ENCODE data around the gene SOX15. TPM values are rescaled to one million over a fixed set of nuclear protein-coding genes. Genes with fewer than 3 reads are reported as not detected.

SOX15 gene
- total and polyA plus RNA-seq, 2 of the 13 experiments (the other 11 are each of a cell fraction or from before 2014, with no cell fraction given) = 0.07 to 0.18 TPM

- TF ChIP-seq ZNF446 (CRISPR knock-in tag; IDR thresholded peaks at IDR 0.05) = peak; percentile 56; the same call in 1 of the 2 replicates
- TF ChIP-seq ZNF441 (CRISPR knock-in tag; IDR thresholded peaks at IDR 0.05; ENCODE audit: borderline replicate concordance) = peak; percentile 20; the same call in 1 of the 2 replicates
- no peak for TF ChIP-seq PREB (CRISPR knock-in tag; IDR thresholded peaks at IDR 0.05)
- no peak for TF ChIP-seq SUZ12 (IDR thresholded peaks at IDR 0.05; ENCODE audit: low read depth, low read length)
- TF ChIP-seq ELF4 (CRISPR knock-in tag; IDR thresholded peaks at IDR 0.05; ENCODE audit: borderline replicate concordance) = peak; percentile 99
- TF ChIP-seq HNRNPH1 (optimal IDR thresholded peaks at IDR 0.05; ENCODE audit: low read depth, low read length) = no peak
- TF ChIP-seq FOXK2 (IDR thresholded peaks at IDR 0.05) = no peak
- no peak; the same call in 1 of the 2 replicates for TF ChIP-seq ARID5B (CRISPR knock-in tag; IDR thresholded peaks at IDR 0.05)
- peak; percentile 96 to 98 for TF ChIP-seq POLR2A (IDR thresholded peaks at IDR 0.05; ENCODE audit: insufficient read depth in 1 of 2, low read depth in 2 of 2, low read length in 2 of 2)
- TF ChIP-seq SRSF1 (optimal IDR thresholded peaks at IDR 0.05; ENCODE audit: low read depth, low read length) = no peak
- peak; percentile 27; the same call in 1 of the 2 replicates for TF ChIP-seq ZNF275 (CRISPR knock-in tag; IDR thresholded peaks at IDR 0.05; ENCODE audit: borderline replicate concordance)
- no peak for TF ChIP-seq ZNF746 (CRISPR knock-in tag; IDR thresholded peaks at IDR 0.05)
- no peak for TF ChIP-seq STAT5B (CRISPR knock-in tag; IDR thresholded peaks at IDR 0.05)
- TF ChIP-seq SP4 (CRISPR knock-in tag; IDR thresholded peaks at IDR 0.05) = peak; percentile 92; the same call in 1 of the 2 replicates
- TF ChIP-seq ZFP90 (CRISPR knock-in tag; IDR thresholded peaks at IDR 0.05; ENCODE audit: borderline replicate concordance) = peak; percentile 69
- TF ChIP-seq ZSCAN29 (CRISPR knock-in tag; conservative IDR thresholded peaks at IDR 0.05) = no peak
- no peak; the same call in 1 of the 2 replicates for TF ChIP-seq ARNTL (CRISPR knock-in tag; IDR thresholded peaks at IDR 0.05)
- no peak for TF ChIP-seq E2F2 (CRISPR knock-in tag; IDR thresholded peaks at IDR 0.05; ENCODE audit: borderline replicate concordance)
- no peak for TF ChIP-seq RCOR2 (CRISPR knock-in tag; IDR thresholded peaks at IDR 0.05)
- TF ChIP-seq ZNF20 (CRISPR knock-in tag; IDR thresholded peaks at IDR 0.05) = no peak
- TF ChIP-seq ZSCAN30 (CRISPR knock-in tag; IDR thresholded peaks at IDR 0.05) = peak; percentile 71; the same call in 1 of the 2 replicates
- no peak for TF ChIP-seq ZNF781 (CRISPR knock-in tag; IDR thresholded peaks at IDR 0.05; ENCODE audit: borderline replicate concordance, not compliant biosample characterization)
- no peak; the same call in 1 of the 2 replicates for TF ChIP-seq ZNF552 (CRISPR knock-in tag; IDR thresholded peaks at IDR 0.05; ENCODE audit: borderline replicate concordance)
- TF ChIP-seq KDM4B (CRISPR knock-in tag; IDR thresholded peaks at IDR 0.05) = no peak; the same call in 1 of the 2 replicates
Measured at GRCh38 chr17:7572588-7573323, 17.1 kb downstream of the SOX15 start (continued).

Data from HepG2 (cell line).